ENCODE results near the gene ST6GAL1. TPM values are rescaled to one million over a fixed set of nuclear protein-coding genes. Genes with fewer than 3 reads are reported as not detected.

ST6GAL1 gene
- total and polyA plus RNA-seq, 4 donors, result 15.1 to 113 (median 60.4) TPM

DNA sequence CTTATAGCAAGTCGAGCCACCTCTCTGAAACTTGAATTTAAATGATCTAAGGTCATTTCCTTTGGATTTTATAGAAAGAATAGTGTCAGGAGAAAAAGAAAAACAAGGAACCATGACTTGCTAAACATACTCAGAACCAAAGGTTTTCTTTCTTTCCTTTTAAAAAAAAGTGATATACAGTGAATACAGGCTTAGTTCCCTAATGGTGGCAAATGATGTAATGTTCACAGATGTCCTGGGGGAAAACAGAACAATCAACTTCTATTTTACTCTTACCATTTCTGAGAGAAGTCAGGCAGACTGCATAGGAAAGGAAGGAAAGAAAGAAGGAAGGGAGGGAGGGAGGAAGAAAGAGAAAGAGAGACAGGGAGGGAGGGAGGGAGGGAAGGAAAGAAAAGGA is 56.5 kb downstream of the ST6GAL1 start:
- Histone ChIP-seq H3K4me3 (no peak overlapping the region), H3K27me3 (ENCODE audit: control insufficient read depth in 3 of 3, insufficient read depth in 3 of 3, low read length in 2 of 3) (no peaks in the 10 kb centered on the region), H3K27ac (ENCODE audit: low read depth in 1 of 2, low read length in 1 of 2) (peak overlapping the region in 1 of 2 donors; percentile 50), H3K9ac (ENCODE audit: insufficient read depth in 1 of 2, low read length in 2 of 2) (no peak overlapping the region), H3K9me3 (ENCODE audit: control insufficient read depth in 4 of 4, insufficient read depth in 3 of 4, low read length in 3 of 4) (peaks cover 0 to 2% (median 0%) of the 10 kb centered on the region in 4 donors), H3K36me3 (ENCODE audit: control insufficient read depth in 4 of 4, insufficient read depth in 4 of 4, low read length in 4 of 4) (no peaks in the 10 kb centered on the region), H3K4me1 (ENCODE audit: control insufficient read depth in 5 of 5, insufficient read depth in 5 of 5, low read length in 5 of 5) (peaks cover 0 to 19% (median 0%) of the 10 kb centered on the region in 5 donors)
- ATAC-seq (ENCODE audit: insufficient read depth, low FRiP score) (no peak), DNase-seq (no peak)
- WGBS, 2 donors, result 58 to 85% methylated on average over 1 of the region's 1 CpG
- TF ChIP-seq, protein P1, sequence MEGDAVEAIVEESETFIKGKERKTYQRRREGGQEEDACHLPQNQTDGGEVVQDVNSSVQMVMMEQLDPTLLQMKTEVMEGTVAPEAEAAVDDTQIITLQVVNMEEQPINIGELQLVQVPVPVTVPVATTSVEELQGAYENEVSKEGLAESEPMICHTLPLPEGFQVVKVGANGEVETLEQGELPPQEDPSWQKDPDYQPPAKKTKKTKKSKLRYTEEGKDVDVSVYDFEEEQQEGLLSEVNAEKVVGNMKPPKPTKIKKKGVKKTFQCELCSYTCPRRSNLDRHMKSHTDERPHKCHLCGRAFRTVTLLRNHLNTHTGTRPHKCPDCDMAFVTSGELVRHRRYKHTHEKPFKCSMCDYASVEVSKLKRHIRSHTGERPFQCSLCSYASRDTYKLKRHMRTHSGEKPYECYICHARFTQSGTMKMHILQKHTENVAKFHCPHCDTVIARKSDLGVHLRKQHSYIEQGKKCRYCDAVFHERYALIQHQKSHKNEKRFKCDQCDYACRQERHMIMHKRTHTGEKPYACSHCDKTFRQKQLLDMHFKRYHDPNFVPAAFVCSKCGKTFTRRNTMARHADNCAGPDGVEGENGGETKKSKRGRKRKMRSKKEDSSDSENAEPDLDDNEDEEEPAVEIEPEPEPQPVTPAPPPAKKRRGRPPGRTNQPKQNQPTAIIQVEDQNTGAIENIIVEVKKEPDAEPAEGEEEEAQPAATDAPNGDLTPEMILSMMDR (IDR thresholded peaks at IDR 0.05; ENCODE audit: control extremely low read depth, extremely low read depth), result no peak

DNA sequence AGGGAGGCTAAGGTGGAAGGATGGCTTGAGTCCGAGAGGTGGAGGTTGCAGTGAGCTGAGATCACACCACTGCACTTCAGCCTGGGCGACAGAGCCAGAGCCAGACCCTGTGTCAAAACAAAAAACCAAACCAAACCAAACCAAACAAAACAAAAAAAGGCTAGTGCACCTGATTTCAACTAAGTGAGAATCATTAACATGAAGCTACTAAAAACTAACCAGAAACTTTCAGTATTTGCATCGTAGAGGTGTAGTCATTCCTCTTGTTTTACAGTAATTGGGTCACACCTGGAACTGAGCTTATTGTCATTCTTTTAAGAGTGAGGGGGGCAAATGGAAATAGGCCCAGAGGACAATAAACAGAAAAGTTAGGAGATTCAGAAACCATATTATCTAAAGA is 58.5 kb downstream of the ST6GAL1 start:
- TF ChIP-seq, protein P1 (IDR thresholded peaks at IDR 0.05; ENCODE audit: control extremely low read depth, extremely low read depth), result no peak
- H3K27me3 ChIP-seq (ENCODE audit: control insufficient read depth in 3 of 3, insufficient read depth in 3 of 3, low read length in 2 of 3), result no peaks in the 10 kb centered on the region
- no peak overlapping the region for H3K4me3 ChIP-seq
- WGBS, 2 donors, result 93 to 97% methylated on average over 3 of the region's 3 CpGs
- peaks cover 0 to 15% (median 0%) of the 10 kb centered on the region in 5 donors for H3K4me1 ChIP-seq (ENCODE audit: control insufficient read depth in 5 of 5, insufficient read depth in 5 of 5, low read length in 5 of 5)
- no peak overlapping the region for H3K27ac ChIP-seq (ENCODE audit: low read depth in 1 of 2, low read length in 1 of 2)
- no peak overlapping the region for H3K9ac ChIP-seq (ENCODE audit: insufficient read depth in 1 of 2, low read length in 2 of 2)
- DNase-seq (no peak), ATAC-seq (ENCODE audit: insufficient read depth, low FRiP score) (no peak)
- no peaks in the 10 kb centered on the region for H3K36me3 ChIP-seq (ENCODE audit: control insufficient read depth in 4 of 4, insufficient read depth in 4 of 4, low read length in 4 of 4)
- peaks cover 0 to 2% (median 0%) of the 10 kb centered on the region in 4 donors for H3K9me3 ChIP-seq (ENCODE audit: control insufficient read depth in 4 of 4, insufficient read depth in 3 of 4, low read length in 3 of 4)

DNA sequence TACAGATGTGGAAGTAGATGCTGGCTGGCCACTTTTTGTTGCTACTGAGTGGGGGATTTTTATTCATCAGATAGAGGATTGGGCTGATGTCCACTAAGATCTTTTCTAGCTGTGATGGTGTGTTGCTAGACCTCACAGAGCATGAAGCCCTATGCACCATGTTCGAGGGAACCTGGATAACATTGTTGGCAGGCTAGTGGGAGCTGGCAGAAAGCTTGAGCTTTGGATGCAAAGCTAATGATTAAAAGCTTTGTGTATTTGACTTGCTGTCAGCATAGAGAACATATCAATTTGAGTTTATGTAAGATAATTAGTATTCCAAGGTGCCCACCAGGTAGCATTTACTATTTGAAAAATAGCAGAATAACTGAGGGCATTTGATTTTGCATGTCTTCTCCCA is 59.1 kb downstream of the ST6GAL1 start:
- ATAC-seq (ENCODE audit: insufficient read depth, low FRiP score), result no peak
- TF ChIP-seq, protein P1 (IDR thresholded peaks at IDR 0.05; ENCODE audit: control extremely low read depth, extremely low read depth), result no peak
- Histone ChIP-seq H3K27me3 (ENCODE audit: control insufficient read depth in 3 of 3, insufficient read depth in 3 of 3, low read length in 2 of 3) (no peaks in the 10 kb centered on the region), H3K27ac (ENCODE audit: low read depth in 1 of 2, low read length in 1 of 2) (no peak overlapping the region), H3K9me3 (ENCODE audit: control insufficient read depth in 4 of 4, insufficient read depth in 3 of 4, low read length in 3 of 4) (no peaks in the 10 kb centered on the region), H3K36me3 (ENCODE audit: control insufficient read depth in 4 of 4, insufficient read depth in 4 of 4, low read length in 4 of 4) (no peaks in the 10 kb centered on the region), H3K9ac (ENCODE audit: insufficient read depth in 1 of 2, low read length in 2 of 2) (no peak overlapping the region), H3K4me1 (ENCODE audit: control insufficient read depth in 5 of 5, insufficient read depth in 5 of 5, low read length in 5 of 5) (peaks cover 0 to 15% (median 0%) of the 10 kb centered on the region in 5 donors), H3K4me3 (no peak overlapping the region)
- WGBS, 2 donors, result 96% methylated on average over 1 of the region's 1 CpG
- DNase-seq, result no peak

DNA sequence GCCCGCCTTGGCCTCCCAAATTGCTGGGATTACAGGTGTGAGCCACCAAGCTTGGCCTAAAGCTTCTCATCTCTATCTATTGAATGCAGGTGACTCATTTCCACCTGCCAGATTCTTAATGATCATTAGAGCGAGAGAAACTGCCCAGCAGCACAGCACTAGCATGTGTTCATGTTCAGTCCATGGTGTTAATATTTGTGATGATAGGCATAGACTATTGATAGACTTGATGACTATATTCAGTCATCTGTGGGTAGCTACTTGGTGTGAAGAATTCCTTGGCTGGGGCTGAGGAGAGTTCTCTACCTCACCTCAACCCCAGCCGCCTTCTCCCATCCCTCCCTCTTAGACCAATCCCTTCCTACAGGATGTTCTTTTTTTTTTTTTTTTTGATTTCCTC is 60.0 kb downstream of the ST6GAL1 start:
- TF ChIP-seq, protein P1 (IDR thresholded peaks at IDR 0.05; ENCODE audit: control extremely low read depth, extremely low read depth), result no peak
- H3K36me3 ChIP-seq (ENCODE audit: control insufficient read depth in 4 of 4, insufficient read depth in 4 of 4, low read length in 4 of 4), result no peaks in the 10 kb centered on the region
- 97% methylated on average over 3 of the region's 3 CpGs for WGBS, 2 donors
- H3K27ac ChIP-seq (ENCODE audit: low read depth in 1 of 2, low read length in 1 of 2), result no peak overlapping the region
- H3K4me1 ChIP-seq (ENCODE audit: control insufficient read depth in 5 of 5, insufficient read depth in 5 of 5, low read length in 5 of 5), result peaks cover 0 to 15% (median 0%) of the 10 kb centered on the region in 5 donors
- no peaks in the 10 kb centered on the region for H3K9me3 ChIP-seq (ENCODE audit: control insufficient read depth in 4 of 4, insufficient read depth in 3 of 4, low read length in 3 of 4)
- H3K4me3 ChIP-seq, result no peak overlapping the region
- H3K27me3 ChIP-seq (ENCODE audit: control insufficient read depth in 3 of 3, insufficient read depth in 3 of 3, low read length in 2 of 3), result no peaks in the 10 kb centered on the region
- DNase-seq, result no peak
- H3K9ac ChIP-seq (ENCODE audit: insufficient read depth in 1 of 2, low read length in 2 of 2), result no peak overlapping the region
- no peak for ATAC-seq (ENCODE audit: insufficient read depth, low FRiP score)

Measured in lung (tissue), 12 donors.